ENCODE measurements around the gene RSPH1.

Gene RSPH1

GRCh38 chr21:42525676-42526378 is 29.8 kb upstream of the RSPH1 start:
- H3K36me3 ChIP-seq (ENCODE audit: control insufficient read depth, low read length) = peaks cover 95% of the 10 kb centered on the region
- H4K20me1 ChIP-seq (ENCODE audit: control insufficient read depth, insufficient read depth, low read depth, low read length) = peaks cover 3% of the 10 kb centered on the region; the same call in 1 of the 2 replicates
- no peaks in the 10 kb centered on the region for H3K9me2 ChIP-seq (replicated peaks; ENCODE audit: control insufficient read depth, low read length)
- peaks cover 95% of the 10 kb centered on the region for H3K4me1 ChIP-seq (ENCODE audit: control insufficient read depth, low read length)
- H3K27me3 ChIP-seq (ENCODE audit: control insufficient read depth, low read length) = no peaks in the 10 kb centered on the region
- no peaks in the 10 kb centered on the region for H3K9me3 ChIP-seq (ENCODE audit: control insufficient read depth, insufficient read depth, low read length)
- no peak for TF ChIP-seq CTCF (IDR thresholded peaks at IDR 0.05; ENCODE audit: low read depth, low read length, poor library complexity, severe bottlenecking)
- no peak for TF ChIP-seq EZH2phosphoT487 (IDR thresholded peaks at IDR 0.05; ENCODE audit: borderline replicate concordance, low read length)
- peaks cover 38% of the 10 kb centered on the region for H3F3A ChIP-seq (ENCODE audit: control insufficient read depth, insufficient read depth)
- H3K4me2 ChIP-seq (ENCODE audit: low read length) = peak overlapping the region; percentile 95
- peak overlapping the region; percentile 85 for H3K27ac ChIP-seq (ENCODE audit: low read depth, low read length)
- H3K4me3 ChIP-seq (ENCODE audit: low read length) = peak overlapping the region; percentile 81
- H3K79me2 ChIP-seq (ENCODE audit: control insufficient read depth, low read length) = peaks cover 93% of the 10 kb centered on the region

DNA sequence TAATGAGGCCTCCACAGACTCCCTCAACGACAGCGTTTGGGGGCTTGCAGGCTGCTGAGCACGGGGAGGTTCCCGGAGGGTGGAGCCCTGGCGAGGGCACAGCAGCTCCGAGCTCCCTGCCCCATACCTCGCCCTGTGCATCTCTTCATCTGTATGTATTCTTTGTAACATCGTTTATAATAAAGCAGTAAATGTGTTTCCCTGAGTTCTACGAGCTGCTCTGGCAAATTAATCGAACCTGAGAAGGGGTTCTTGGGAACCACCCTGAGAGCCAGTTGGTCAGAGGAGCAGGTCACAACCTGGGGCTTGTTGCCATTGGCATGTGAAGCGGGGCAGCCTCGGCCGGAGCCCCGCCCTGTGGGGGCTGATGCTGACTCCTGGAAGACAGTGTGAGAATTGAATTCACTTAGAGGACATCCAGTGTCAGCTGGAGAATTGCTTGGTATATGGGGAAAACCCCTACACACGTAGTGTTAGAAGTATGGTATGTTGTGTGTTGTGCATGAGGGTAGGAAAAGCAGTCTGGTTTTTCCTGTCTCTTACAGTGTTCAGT is 29.1 kb upstream of the RSPH1 start:
- H3K4me1 ChIP-seq (ENCODE audit: control insufficient read depth, low read length) = peaks cover 90% of the 10 kb centered on the region
- peak overlapping the region; percentile 95 for H3K4me2 ChIP-seq (ENCODE audit: low read length)
- peak overlapping the region; percentile 85 for H3K27ac ChIP-seq (ENCODE audit: low read depth, low read length)
- H3K79me2 ChIP-seq (ENCODE audit: control insufficient read depth, low read length) = peaks cover 92% of the 10 kb centered on the region
- no peaks in the 10 kb centered on the region for H3K9me3 ChIP-seq (ENCODE audit: control insufficient read depth, insufficient read depth, low read length)
- peaks cover 95% of the 10 kb centered on the region for H3K36me3 ChIP-seq (ENCODE audit: control insufficient read depth, low read length)
- no peaks in the 10 kb centered on the region for H3K9me2 ChIP-seq (replicated peaks; ENCODE audit: control insufficient read depth, low read length)
- peaks cover 38% of the 10 kb centered on the region for H3F3A ChIP-seq (ENCODE audit: control insufficient read depth, insufficient read depth)
- H3K27me3 ChIP-seq (ENCODE audit: control insufficient read depth, low read length) = no peaks in the 10 kb centered on the region
- H3K4me3 ChIP-seq (ENCODE audit: low read length) = peak overlapping the region; percentile 81
- H4K20me1 ChIP-seq (ENCODE audit: control insufficient read depth, insufficient read depth, low read depth, low read length) = peaks cover 3% of the 10 kb centered on the region; the same call in 1 of the 2 replicates
- no peak for TF ChIP-seq EZH2phosphoT487 (IDR thresholded peaks at IDR 0.05; ENCODE audit: borderline replicate concordance, low read length)
- TF ChIP-seq CTCF (IDR thresholded peaks at IDR 0.05; ENCODE audit: low read depth, low read length, poor library complexity, severe bottlenecking) = no peak

GRCh38 chr21:42524341-42525028 is 28.5 kb upstream of the RSPH1 start:
- H3K4me1 ChIP-seq (ENCODE audit: control insufficient read depth, low read length) = peaks cover 83% of the 10 kb centered on the region
- H3K27me3 ChIP-seq (ENCODE audit: control insufficient read depth, low read length) = no peaks in the 10 kb centered on the region
- TF ChIP-seq CTCF (IDR thresholded peaks at IDR 0.05; ENCODE audit: low read depth, low read length, poor library complexity, severe bottlenecking) (no peak), EZH2phosphoT487 (IDR thresholded peaks at IDR 0.05; ENCODE audit: borderline replicate concordance, low read length) (no peak)
- peak overlapping the region; percentile 81 for H3K4me3 ChIP-seq (ENCODE audit: low read length)
- H3K79me2 ChIP-seq (ENCODE audit: control insufficient read depth, low read length) = peaks cover 87% of the 10 kb centered on the region
- H4K20me1 ChIP-seq (ENCODE audit: control insufficient read depth, insufficient read depth, low read depth, low read length) = no peaks in the 10 kb centered on the region
- peaks cover 95% of the 10 kb centered on the region for H3K36me3 ChIP-seq (ENCODE audit: control insufficient read depth, low read length)
- peaks cover 33% of the 10 kb centered on the region for H3F3A ChIP-seq (ENCODE audit: control insufficient read depth, insufficient read depth)
- H3K9me2 ChIP-seq (replicated peaks; ENCODE audit: control insufficient read depth, low read length) = no peaks in the 10 kb centered on the region
- H3K9me3 ChIP-seq (ENCODE audit: control insufficient read depth, insufficient read depth, low read length) = no peaks in the 10 kb centered on the region
- peak overlapping the region; percentile 95 for H3K4me2 ChIP-seq (ENCODE audit: low read length)
- H3K27ac ChIP-seq (ENCODE audit: low read depth, low read length) = peak overlapping the region; percentile 85
